Measurements from ENCODE around the gene MCCC1.

- TF ChIP-seq, protein P1, sequence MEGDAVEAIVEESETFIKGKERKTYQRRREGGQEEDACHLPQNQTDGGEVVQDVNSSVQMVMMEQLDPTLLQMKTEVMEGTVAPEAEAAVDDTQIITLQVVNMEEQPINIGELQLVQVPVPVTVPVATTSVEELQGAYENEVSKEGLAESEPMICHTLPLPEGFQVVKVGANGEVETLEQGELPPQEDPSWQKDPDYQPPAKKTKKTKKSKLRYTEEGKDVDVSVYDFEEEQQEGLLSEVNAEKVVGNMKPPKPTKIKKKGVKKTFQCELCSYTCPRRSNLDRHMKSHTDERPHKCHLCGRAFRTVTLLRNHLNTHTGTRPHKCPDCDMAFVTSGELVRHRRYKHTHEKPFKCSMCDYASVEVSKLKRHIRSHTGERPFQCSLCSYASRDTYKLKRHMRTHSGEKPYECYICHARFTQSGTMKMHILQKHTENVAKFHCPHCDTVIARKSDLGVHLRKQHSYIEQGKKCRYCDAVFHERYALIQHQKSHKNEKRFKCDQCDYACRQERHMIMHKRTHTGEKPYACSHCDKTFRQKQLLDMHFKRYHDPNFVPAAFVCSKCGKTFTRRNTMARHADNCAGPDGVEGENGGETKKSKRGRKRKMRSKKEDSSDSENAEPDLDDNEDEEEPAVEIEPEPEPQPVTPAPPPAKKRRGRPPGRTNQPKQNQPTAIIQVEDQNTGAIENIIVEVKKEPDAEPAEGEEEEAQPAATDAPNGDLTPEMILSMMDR (IDR thresholded peaks at IDR 0.05 in 4 of 5, conservative IDR thresholded peaks at IDR 0.05 in 1 of 5) = no peak
- no peak for TF ChIP-seq POLR2A (IDR thresholded peaks at IDR 0.05)
These were observed 48.8 kb upstream of the MCCC1 start for GRCh38 chr3:183148056-183148455.

All from gastrocnemius medialis (tissue), 4 donors.